ENCODE data around the gene UFM1.

GRCh38 chr13:38334845-38335244, 14.8 kb upstream of the UFM1 start:
- TF ChIP-seq CTCF (IDR thresholded peaks at IDR 0.05 in 8 of 11, conservative IDR thresholded peaks at IDR 0.05 in 3 of 11) (no peak), POLR2AphosphoS5 (IDR thresholded peaks at IDR 0.05) (no peak)
